Measurements from ENCODE around the gene GATA5.

Gene GATA5

DNA sequence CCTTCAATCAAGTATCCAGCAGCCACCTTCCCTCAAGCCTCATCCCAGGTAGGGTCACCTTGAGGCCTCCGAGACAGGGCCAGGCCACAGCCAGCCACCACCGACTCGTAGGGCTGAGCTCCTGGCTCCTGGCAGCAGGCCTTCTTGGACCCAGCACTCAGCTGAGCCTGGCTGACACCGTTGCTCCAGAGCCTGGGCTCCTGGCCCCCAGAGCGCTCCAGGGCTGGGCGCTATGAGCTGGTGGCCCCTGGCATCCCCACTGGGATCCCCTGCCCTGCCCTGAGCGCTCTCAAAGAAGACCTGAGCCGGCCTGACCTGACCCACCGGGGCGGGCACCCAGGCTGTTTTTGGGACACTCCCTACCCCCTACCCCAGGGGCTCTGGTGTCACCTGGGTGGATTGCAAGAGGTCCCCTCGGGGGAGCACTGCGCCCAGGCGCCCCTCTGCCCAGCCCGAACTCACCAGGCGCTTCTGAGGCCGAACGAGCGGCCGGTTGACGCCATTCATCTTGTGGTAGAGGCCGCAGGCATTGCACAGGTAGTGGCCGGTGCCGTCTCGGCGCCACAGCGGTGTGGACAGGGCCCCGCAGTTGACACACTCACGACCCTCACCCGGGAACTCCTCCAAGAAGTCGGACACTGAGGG is 2.7 kb downstream of the GATA5 start:
- no peak for DNase-seq (ENCODE audit: low read depth)

DNA sequence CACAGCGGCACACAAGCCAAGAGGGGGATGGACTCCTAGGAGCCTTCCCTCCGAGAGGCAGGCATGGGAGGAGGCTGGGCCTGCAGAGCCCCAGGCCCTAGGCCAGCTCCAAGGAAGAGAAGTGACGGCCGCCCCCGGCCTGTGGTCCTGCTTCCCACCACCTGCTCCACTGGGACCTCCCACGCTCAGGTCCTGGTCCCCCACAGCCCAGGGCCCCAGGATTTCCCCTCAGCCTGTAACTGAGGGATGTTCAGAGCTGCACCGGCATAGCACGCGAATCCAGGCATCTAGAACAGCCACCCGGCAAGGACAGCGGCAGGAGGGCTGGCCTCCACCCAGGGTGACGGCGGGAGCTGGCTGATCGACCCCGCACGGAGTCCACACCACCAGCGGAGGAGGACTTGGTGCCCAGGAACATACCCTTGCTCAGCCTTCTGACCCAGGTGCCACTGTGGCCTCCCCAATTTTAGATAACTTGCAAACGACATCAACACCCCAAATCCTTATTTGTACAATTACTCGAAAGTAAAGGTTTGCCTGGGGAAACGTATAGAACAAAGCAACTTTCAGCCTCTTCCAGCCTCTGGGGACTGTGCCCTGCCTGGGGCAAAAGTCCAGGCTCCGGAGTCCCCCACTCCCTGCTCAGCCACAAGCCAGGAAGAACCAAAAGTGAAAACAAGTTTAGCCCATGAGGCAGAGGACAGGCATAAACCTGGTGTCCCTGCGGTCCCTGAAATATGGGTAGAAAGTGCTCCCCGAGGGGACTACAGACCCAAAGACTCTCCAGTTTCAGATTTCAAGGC is 3.5 kb downstream of the GATA5 start:
- no peak for DNase-seq (ENCODE audit: low read depth)

DNA sequence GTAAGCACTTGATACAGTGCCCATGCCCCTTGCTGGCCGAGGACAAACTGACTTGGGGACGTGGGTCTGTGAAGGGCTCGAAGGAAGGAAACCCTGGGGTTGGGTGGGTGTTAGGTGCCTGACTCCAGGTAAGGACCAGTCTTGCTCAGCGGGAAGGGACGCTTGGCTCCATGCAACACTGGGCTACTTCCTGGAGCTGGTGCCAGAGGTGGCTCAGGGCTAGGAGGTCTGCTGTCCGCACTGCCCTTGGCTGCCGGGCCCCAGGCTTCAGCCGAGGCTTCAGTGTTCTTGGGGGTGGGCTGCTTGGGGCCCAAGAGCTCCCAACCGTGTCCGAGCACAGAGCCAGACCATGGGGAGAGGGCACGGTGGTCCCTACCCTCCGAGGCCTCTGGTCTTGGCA is 5.3 kb downstream of the GATA5 start:
- no peak for DNase-seq (ENCODE audit: low read depth)

DNA sequence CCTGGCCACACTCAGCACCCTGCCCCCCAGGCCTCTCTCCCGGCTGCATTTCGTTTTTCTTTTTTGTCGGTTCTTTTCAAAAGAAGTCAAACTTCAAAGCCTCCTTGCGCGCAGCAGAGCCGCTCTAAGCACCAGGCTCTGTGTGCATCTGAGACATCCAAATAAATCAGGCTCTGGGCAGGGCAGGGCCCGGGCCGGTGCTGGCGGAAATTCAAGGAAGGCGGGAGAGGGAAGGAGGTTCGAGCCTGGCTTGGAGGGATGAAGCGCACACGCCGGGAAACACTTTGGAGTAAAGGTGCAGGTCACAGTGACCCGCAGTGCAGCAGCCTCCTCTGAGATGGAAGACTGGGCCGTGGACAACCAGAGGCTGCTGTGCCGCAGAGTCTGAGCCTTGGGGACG is 5.8 kb downstream of the GATA5 start:
- DNase-seq (ENCODE audit: low read depth) = no peak

DNA sequence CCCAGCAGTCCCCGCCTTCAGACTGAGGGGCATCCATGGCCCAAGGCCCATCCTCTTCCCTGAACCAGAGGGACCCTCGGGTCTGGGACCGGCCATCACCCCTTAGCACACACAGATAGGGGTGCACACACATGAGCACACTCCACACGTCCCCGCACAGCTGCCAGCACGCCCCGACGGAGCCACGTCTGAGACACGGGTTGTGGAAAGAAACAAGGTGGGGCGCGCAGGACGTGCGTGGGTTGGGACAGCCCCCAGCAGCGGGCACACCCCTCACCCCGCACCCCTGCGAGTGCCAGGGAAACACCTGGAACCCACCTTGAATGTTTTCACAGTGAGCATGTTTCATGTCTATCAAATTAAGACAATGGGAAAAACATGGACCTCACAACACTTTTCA is 6.4 kb downstream of the GATA5 start:
- DNase-seq (ENCODE audit: low read depth) = no peak

DNA sequence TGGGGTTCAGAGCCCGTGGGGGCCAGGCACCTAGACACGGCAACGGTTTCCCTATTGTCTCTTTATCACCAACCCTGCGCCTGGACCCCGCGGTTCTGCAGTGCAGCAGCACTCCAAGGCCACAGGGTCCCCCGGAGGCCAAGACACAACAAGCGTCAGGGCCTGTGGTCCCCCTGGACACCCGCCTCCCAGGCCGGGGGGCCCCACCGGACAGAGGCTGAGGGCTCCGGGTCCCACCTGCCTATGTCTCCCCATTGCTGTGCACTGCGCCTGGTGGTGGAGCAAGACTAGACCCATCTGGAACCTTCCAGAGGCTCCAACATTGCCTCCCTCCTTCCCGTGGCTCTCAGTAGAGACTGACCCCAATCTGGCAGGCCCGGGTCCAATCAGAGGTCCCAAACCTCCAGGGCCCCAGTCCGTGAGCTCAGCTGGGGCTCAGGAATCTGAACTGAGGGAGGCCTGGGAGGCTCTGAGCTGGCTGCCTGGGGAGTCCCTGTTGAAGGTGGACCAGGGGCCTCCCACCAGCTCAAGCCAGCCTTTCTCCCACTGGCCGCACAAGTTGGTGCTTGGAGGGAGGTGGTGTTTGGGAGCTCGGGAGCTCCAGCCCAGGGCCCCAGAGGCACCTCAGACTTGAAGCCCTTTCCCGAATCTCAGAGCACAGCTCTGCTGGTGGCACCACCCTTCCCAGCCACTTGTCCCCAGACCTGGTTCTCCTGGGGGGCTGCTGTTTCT is 8.8 kb downstream of the GATA5 start:
- no peak for DNase-seq (ENCODE audit: low read depth)

DNA sequence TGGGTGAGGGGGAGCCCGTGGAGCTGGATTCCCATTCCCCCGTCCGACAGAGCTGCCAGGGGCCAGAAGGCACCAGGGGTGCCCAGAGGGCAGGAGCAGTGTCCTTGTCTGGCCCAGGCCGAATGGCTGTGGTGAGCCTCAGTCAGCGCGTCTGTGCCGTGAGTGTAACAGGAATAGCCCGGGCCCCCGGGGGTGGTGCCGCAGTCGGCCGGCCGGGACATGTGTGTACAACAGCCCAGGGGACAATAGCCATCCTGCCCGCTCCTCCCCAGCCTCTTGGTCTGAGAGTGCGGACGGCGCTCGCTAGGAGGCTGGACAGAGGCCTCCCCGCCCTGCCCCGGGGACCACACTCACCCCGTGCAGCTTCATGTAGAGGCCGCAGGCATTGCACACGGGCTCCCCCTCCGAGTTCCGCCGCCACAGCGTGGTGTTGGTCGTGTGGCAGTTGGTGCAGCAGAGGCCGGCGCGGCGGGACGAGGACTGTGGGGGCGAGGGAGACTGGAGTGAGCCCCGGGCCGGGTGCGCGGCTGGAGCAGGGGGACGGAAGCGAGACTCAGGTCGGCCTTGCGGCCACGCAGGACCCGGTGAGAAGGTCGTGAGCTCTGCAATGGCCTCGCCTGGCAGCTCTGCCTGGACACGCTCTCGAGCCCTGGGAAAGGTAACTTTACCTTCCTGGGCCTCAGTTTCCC is 9.6 kb downstream of the GATA5 start:
- DNase-seq (ENCODE audit: low read depth) = no peak

- DNase-seq (ENCODE audit: low read depth) = no peak
These were observed 10.8 kb downstream of the GATA5 start for GRCh38 chr20:62464990-62465389.

- no peak for DNase-seq (ENCODE audit: low read depth)
These were observed 11.4 kb downstream of the GATA5 start for GRCh38 chr20:62464425-62464770.

- DNase-seq (ENCODE audit: low read depth) = no peak
These were observed 12.0 kb downstream of the GATA5 start for GRCh38 chr20:62463651-62464424.

DNA sequence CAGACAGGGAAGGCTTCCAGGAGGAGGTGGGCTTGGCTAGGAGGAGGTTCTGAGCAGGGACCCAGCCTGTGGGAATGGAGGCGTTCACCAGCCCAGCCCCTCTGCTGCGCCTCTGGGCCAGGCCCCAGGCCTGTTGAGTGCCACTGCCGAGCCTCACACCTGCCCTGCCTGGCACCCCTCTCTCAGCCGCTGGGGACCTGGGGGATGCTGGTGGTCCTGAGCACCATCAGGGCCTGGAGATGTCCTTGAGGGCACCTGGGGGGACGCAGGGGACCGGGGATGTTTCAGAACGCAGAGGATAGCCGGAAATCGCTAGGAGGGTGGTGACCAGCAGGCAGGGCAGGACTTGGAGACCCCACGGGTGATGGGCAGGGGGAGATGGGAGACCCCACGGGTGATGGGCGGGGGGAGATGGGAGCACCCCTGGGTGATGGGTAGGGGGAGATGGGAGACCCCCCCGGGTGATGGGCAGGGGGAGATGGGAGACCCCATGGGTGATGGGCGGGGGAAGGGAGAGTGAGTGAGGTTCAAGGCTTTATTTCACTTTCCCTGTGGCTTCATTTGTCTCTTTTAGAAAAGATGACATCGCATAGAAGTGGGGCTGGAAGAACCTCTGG is 12.7 kb downstream of the GATA5 start:
- DNase-seq (ENCODE audit: low read depth) = no peak

GRCh38 chr20:62461834-62462233 is 14.0 kb downstream of the GATA5 start:
- DNase-seq (ENCODE audit: low read depth) = no peak

GRCh38 chr20:62461157-62461556 is 14.6 kb downstream of the GATA5 start:
- DNase-seq (ENCODE audit: low read depth) = no peak

DNA sequence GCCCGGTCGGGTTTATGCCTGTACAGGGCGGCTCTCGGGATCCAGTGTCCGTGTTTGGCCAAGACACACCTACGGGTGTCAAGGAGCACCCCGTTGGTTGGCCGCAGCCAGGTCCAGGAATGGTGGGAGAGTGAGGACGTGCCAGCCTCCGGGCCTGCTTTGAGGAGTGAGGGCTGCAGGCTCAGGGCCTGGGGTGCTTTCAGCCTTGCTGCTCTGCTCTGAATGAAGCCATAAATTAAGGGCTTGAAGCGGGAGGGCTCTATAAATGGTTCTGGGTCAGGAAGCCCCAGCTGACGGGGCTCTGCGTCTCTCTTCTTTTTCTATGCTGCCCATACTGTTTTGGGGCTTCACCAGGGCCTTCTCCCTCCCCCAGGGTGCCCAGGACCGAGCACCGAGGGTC is 15.1 kb downstream of the GATA5 start:
- DNase-seq (ENCODE audit: low read depth) = no peak

- DNase-seq (ENCODE audit: low read depth) = no peak
These were observed 16.3 kb downstream of the GATA5 start for GRCh38 chr20:62459488-62459887.

- no peak for DNase-seq (ENCODE audit: low read depth)
These were observed 17.2 kb downstream of the GATA5 start for GRCh38 chr20:62458275-62459251.

DNA sequence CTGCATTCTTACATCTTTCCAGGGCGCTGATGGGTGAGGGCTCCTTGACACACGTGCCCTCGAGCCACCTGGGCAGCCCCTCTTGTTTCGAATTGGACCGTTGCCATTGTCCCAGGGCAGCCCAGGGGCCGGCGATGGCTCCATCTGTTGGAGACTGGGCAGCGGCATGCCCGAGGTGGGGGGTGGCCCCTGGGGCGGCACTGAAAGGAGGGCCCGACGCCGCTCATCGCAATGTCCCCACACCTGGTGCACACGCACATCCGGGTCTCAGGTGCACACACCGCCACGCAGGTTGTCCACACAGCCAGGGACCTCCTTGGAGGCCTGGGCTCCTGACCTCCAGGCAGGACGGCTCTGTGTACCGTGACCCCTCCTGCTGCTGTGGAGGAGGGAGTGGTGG is 18.0 kb downstream of the GATA5 start:
- no peak for DNase-seq (ENCODE audit: low read depth)

GRCh38 chr20:62457098-62457497 is 18.7 kb downstream of the GATA5 start:
- DNase-seq (ENCODE audit: low read depth) = no peak

GRCh38 chr20:62455929-62456328 is 19.9 kb downstream of the GATA5 start:
- no peak for DNase-seq (ENCODE audit: low read depth)

Measured in GM04503 (cell line).